A549 (cell line): ENCODE results near the gene NHEJ1.

Experiments used
- CTCF ChIP-seq: fragments of >200 bp; sonication (Bioruptor Twin); formaldehyde crosslinking; IDR thresholded peaks from 3 replicates; pipeline ENCODE4 v1.5.1; 2016
- ELK1 ChIP-seq: fragments of 150-350 bp; IDR thresholded peaks from 2 replicates; pipeline ENCODE4 v1.6.1; 2014; ENCODE audit warnings: low read depth, mild to moderate bottlenecking, low read length
- SMC3 ChIP-seq: fragments of >200 bp; sonication (Bioruptor Twin); formaldehyde crosslinking; IDR thresholded peaks from 3 replicates; pipeline ENCODE4 v1.6.1; 2018; ENCODE audit warnings: inconsistent platforms
- SREBF2 ChIP-seq: fragments of 450-650 bp; IDR thresholded peaks from 2 replicates; pipeline ENCODE4 v1.6.1; 2014; ENCODE audit warnings: mild to moderate bottlenecking, moderate library complexity

GRCh38 chr2:219065484-219065883 is 95.1 kb downstream of the NHEJ1 start:
- TF ChIP-seq CTCF (no peak), SMC3 (no peak), ELK1 (no peak), SREBF2 (no peak)
